Smooth muscle cell (in vitro differentiated cells): ENCODE results near the gene VHLL. TPM values are rescaled to one million over a fixed set of nuclear protein-coding genes. Genes with fewer than 3 reads are reported as not detected.

Source experiments
- DNase-seq: peaks from one replicate; lab custom pipeline; 2025; ENCODE audit not compliant: unreplicated experiment; lab: John Stamatoyannopoulos, UW
- H2AFZ ChIP-seq: fragments of 200-600 bp; sonication (generic); 2 replicates; pipeline ENCODE4 v1.6.0; 2016; ENCODE audit warnings: antibody characterized with exemption, low read depth, mild to moderate bottlenecking
- H3F3A ChIP-seq: fragments of 200-600 bp; sonication (generic); 2 replicates; pipeline ENCODE4 v1.6.0; 2017; ENCODE audit warnings: antibody characterized with exemption, low read depth
- H3K27ac ChIP-seq: fragments of 200-600 bp; sonication (generic); 2 replicates; pipeline ENCODE4 v1.5.1; 2016; ENCODE audit warnings: low read depth, mild to moderate bottlenecking
- H3K27me3 ChIP-seq: fragments of 200-600 bp; sonication (generic); 2 replicates; pipeline ENCODE4 v1.6.1; 2016; ENCODE audit warnings: low read depth, mild to moderate bottlenecking
- H3K36me3 ChIP-seq: fragments of 200-600 bp; sonication (generic); 2 replicates; pipeline ENCODE4 v1.5.1; 2016; ENCODE audit warnings: low read depth
- H3K4me1 ChIP-seq: fragments of 200-600 bp; sonication (generic); 2 replicates; pipeline ENCODE4 v1.5.1; 2016; ENCODE audit warnings: low read depth
- H3K4me2 ChIP-seq: fragments of 200-600 bp; sonication (generic); 2 replicates; pipeline ENCODE4 v1.6.0; 2016; ENCODE audit warnings: mild to moderate bottlenecking
- H3K4me3 ChIP-seq: fragments of 200-600 bp; sonication (generic); 2 replicates; pipeline ENCODE4 v1.5.1; 2016; ENCODE audit warnings: mild to moderate bottlenecking
- H3K79me2 ChIP-seq: fragments of 200-600 bp; sonication (generic); 2 replicates; pipeline ENCODE4 v1.6.0; 2016; ENCODE audit warnings: low read depth, mild to moderate bottlenecking
- H3K9ac ChIP-seq: fragments of 200-600 bp; sonication (generic); 2 replicates; pipeline ENCODE4 v1.6.0; 2016; ENCODE audit warnings: low read depth
- H3K9me3 ChIP-seq: fragments of 200-600 bp; sonication (generic); replicated peaks from 2 replicates; pipeline ENCODE4 v1.5.1; 2016; ENCODE audit warnings: low read depth
- H4K20me1 ChIP-seq: fragments of 200-600 bp; sonication (generic); 2 replicates; pipeline ENCODE4 v1.6.0; 2016; ENCODE audit warnings: low read depth
- CTCF ChIP-seq: fragments of 200-600 bp; sonication (generic); IDR thresholded peaks from 2 replicates; pipeline ENCODE4 v1.5.1; 2017; ENCODE audit warnings: borderline replicate concordance, mild to moderate bottlenecking, antibody characterized with exemption; ENCODE audit not compliant: insufficient read depth, poor library complexity, severe bottlenecking
- WGBS: methylation state at CpG from one replicate; pipeline ENCODE4 v1.1.7; 2016; ENCODE audit warnings: low lambda C conversion rate; 5-methylcytosine and 5-hydroxymethylcytosine counted together
- polyA plus RNA-seq: library from polyadenylated mRNA; unstranded; fragments of >200 nt; fragmentation: Nextera tagmentation; extraction: Ambion mirVana; gene quantifications from 2 replicates; pipeline ENCODE4 v1.2.1, GENCODE V29; 2016
- total RNA-seq: library from RNA; depleted of rRNA; stranded (reverse); fragments of >200 nt; gene quantifications from 2 replicates; pipeline ENCODE4 v1.2.3, GENCODE V29; 2014

The VHLL gene
- total and polyA plus RNA-seq, 2 experiments from 2014 or later = not detected

GRCh38 chr1:156276966-156277381 lies 22.1 kb downstream of the VHLL start:
- no peaks in the 10 kb centered on the region for H3K9me3 ChIP-seq
- H3K4me1 ChIP-seq = peaks cover 14% of the 10 kb centered on the region
- H2AFZ ChIP-seq = no peak overlapping the region
- H3K27ac ChIP-seq = no peak overlapping the region
- H3K36me3 ChIP-seq = peaks cover 18% of the 10 kb centered on the region
- TF ChIP-seq CTCF = no peak
- H3K9ac ChIP-seq = no peak overlapping the region
- WGBS = 86% methylated on average over 6 of the region's 6 CpGs
- H4K20me1 ChIP-seq = peaks cover 56% of the 10 kb centered on the region
- H3K4me3 ChIP-seq = no peak overlapping the region
- no peak overlapping the region for H3K4me2 ChIP-seq
- H3F3A ChIP-seq = no peaks in the 10 kb centered on the region
- H3K27me3 ChIP-seq = no peaks in the 10 kb centered on the region
- no peak for DNase-seq
- peaks cover 35% of the 10 kb centered on the region for H3K79me2 ChIP-seq

- DNase-seq = no peak
- no peak overlapping the region for H3K4me3 ChIP-seq
- H3K4me1 ChIP-seq = peaks cover 9% of the 10 kb centered on the region
- no peaks in the 10 kb centered on the region for H3K9me3 ChIP-seq
- H4K20me1 ChIP-seq = peaks cover 52% of the 10 kb centered on the region
- H3K36me3 ChIP-seq = peaks cover 18% of the 10 kb centered on the region
- H3K4me2 ChIP-seq = no peak overlapping the region
- no peaks in the 10 kb centered on the region for H3F3A ChIP-seq
- H3K9ac ChIP-seq = no peak overlapping the region
- no peak for TF ChIP-seq CTCF
- H3K27ac ChIP-seq = no peak overlapping the region
- peaks cover 31% of the 10 kb centered on the region for H3K79me2 ChIP-seq
- H2AFZ ChIP-seq = no peak overlapping the region
- H3K27me3 ChIP-seq = no peaks in the 10 kb centered on the region
Measured at GRCh38 chr1:156276532-156276931, 22.6 kb downstream of the VHLL start.

- DNase-seq = no peak
- H3K4me2 ChIP-seq = no peak overlapping the region
- TF ChIP-seq CTCF = no peak
- no peaks in the 10 kb centered on the region for H3F3A ChIP-seq
- no peaks in the 10 kb centered on the region for H3K27me3 ChIP-seq
- H3K36me3 ChIP-seq = peaks cover 30% of the 10 kb centered on the region
- peaks cover 20% of the 10 kb centered on the region for H4K20me1 ChIP-seq
- H3K27ac ChIP-seq = no peak overlapping the region
- no peak overlapping the region for H3K4me3 ChIP-seq
- no peak overlapping the region for H3K9ac ChIP-seq
- no peaks in the 10 kb centered on the region for H3K4me1 ChIP-seq
- H3K9me3 ChIP-seq = no peaks in the 10 kb centered on the region
- H3K79me2 ChIP-seq = no peaks in the 10 kb centered on the region
- no peak overlapping the region for H2AFZ ChIP-seq
- 93% methylated on average over 3 of the region's 3 CpGs for WGBS
Measured at GRCh38 chr1:156270314-156270713, 28.8 kb downstream of the VHLL start.

GRCh38 chr1:156268336-156268735 lies 30.8 kb downstream of the VHLL start:
- H3K4me3 ChIP-seq = no peak overlapping the region
- H3F3A ChIP-seq = no peaks in the 10 kb centered on the region
- no peak overlapping the region for H3K4me2 ChIP-seq
- H3K9me3 ChIP-seq = no peaks in the 10 kb centered on the region
- WGBS = 61% methylated on average over 4 of the region's 4 CpGs
- H3K27ac ChIP-seq = no peak overlapping the region
- no peak overlapping the region for H2AFZ ChIP-seq
- H3K27me3 ChIP-seq = no peaks in the 10 kb centered on the region
- no peak for TF ChIP-seq CTCF
- no peak for DNase-seq
- no peaks in the 10 kb centered on the region for H3K79me2 ChIP-seq
- no peak overlapping the region for H3K9ac ChIP-seq
- H3K4me1 ChIP-seq = no peaks in the 10 kb centered on the region
- peaks cover 19% of the 10 kb centered on the region for H3K36me3 ChIP-seq
- peaks cover 9% of the 10 kb centered on the region for H4K20me1 ChIP-seq
